Measurements from ENCODE around the gene GIMAP6.
"Not testable (repeated sequence)": the region's sequence is repeated elsewhere in the genome, so short reads cannot be mapped to it uniquely, and the experiment has no call there.

DNA sequence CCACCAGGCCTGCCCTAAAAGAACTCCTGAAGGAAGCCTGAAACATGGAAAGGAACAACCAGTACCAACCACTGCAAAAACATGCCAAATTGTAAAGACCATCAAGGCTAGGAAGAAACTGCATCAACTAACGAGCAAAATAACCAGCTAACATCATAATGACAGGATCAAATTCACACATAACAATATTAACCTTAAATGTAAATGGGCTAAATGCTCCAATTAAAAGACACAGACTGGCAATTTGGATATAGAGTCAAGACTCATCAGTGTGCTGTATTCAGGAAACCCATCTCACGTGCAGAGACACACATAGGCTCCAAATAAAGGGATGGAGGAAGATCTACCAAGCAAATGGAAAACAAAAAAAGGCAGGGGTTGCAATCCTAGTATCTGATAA, 48.2 kb upstream of the GIMAP6 start:
- TF ChIP-seq POLR2A, CTCF (IDR thresholded peaks at IDR 0.05): not testable (repeated sequence)
